ENCODE measurements around the gene TNK2.
A peak's percentile ranks its signal among the peaks of the same experiment; 100 is the strongest.

Gene TNK2

DNA sequence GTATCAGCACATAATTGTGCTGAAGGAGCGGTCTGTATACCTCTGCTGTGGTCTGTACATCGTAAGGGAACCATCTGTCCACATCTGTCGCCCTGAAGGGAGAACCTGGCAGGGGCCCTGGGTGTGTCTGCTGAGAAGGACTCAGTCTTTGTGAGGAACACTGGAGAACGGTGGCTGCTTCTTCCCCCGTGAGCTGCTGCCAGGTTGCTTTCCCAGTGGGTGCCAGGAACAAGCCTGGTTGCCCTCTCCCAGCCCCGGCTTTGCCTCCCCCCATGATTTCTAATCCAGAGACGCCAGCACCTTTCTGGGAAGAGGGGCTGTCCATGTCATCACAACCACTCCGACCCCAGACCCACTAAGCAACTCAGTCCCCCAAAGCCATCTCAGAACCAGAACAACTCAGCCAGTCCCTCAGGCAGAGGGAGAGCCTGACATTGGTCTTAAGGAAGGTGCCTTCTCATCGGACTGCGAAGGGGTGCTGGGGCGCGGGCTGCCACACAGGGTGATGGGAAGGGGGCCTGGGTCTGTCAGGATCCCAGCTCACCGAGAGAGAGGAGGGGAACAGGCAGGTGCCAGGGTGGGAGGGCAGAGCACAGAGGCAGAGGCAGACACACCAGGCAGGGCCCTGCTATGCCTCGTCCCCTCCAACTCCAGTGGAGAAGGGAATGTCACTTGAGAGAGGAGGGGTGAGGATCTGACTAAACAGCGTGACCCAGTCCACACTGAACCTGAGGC lies 8.5 kb downstream of the TNK2 start:
- no peak for DNase-seq (ENCODE audit: low read depth)

DNA sequence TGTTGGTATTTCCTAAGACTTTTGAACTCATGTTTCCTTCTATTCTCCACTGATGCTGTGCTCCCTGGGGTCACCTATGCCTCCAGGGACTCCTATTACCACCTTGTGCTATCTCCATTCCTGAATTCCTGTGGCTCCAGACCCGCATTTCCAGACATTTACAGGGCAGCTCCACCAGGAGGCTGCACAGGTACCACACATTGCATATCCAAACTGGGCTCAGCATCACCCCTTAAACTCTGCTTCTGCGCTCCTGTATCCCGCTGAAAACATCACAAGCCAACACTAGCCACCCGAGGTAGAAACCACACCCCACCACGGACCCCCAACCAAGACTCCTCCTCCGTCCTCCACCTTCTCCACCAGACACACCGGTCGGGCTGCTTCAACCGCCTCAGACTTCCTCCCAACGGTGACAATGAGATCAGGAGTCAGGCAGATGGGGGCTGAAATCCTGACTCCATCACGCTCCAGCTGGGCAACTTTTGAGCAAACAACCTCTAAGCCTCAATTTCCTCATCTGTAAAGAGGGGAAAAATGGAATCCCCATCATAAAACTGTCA lies 10.4 kb downstream of the TNK2 start:
- DNase-seq (ENCODE audit: low read depth): no peak

DNA sequence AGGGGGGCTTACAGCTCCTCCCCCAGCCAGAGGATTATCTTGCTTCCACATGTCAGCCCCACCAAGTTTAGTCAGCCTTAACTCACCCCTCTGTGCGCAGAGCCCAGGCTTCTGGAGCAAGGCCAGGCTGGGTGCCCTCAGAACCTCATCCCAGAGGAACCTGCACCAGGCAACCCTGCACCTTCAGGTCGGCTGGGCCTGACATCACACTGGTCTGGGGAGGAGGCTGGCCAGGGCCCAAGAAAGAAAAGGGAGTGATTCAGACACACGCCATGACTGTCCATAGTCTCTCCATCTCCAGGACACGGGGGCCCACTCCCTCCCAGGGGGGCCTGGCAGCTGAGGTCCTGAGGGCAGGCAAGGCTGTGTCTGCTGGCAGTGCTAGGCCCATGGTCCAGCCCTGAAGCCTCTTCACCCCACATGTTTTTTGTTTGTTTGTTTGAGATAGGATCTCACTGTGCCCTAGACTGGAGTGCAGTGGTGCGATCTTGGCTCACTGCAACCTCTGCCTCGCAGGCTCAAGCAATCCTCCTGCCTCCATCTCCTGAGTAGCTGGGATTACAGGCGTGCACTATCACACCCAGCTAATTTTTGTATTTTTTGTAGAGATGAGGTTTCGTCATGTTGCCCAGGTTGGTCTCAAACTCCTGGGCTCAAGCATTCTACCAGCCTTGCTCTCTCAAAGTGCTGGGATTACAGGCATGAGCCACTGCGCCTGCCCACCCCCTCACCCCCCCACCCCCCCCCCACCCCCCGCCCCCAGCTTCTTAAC lies 11.1 kb downstream of the TNK2 start:
- no peak for DNase-seq (ENCODE audit: low read depth)

DNA sequence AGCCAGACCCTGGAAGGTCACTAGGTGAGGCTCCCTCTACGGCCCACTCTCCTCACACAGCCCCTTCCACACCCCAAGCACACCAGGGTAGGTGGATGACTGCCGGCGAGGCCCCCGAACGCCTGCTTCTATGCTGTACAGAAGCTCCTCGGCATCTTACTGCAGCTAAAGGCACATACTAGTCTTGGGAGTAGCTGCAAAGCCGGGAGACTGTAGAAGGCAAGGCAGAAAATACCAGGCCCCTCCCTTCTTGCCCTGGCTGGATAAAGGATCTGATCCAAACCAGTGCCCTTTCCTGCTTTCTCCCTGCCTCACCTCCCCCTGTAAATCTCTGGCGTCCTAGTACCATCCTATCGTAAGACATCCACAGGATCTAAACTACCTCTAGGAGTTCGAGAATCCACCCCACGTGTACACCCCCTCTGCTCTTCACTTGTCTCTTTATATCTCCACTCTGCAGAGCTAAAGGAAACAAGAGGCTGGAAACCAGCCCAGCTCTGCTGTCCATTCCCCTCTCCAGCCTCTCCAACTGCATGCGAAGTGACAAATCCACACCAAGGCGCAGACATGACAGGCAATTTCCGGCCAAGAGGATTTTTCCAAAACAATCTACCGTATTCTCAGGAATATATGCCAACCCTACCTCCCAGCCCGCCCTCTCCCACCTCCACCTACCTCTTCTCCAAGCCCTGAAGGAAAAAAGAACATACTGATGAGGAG lies 11.8 kb downstream of the TNK2 start:
- no peak for DNase-seq (ENCODE audit: low read depth)

GRCh38 chr3:195895861-195896360 lies 12.4 kb downstream of the TNK2 start:
- DNase-seq (ENCODE audit: low read depth): peak; percentile 47

- DNase-seq (ENCODE audit: low read depth): peak; percentile 31
Measured at GRCh38 chr3:195895078-195895860, 13.1 kb downstream of the TNK2 start.

DNA sequence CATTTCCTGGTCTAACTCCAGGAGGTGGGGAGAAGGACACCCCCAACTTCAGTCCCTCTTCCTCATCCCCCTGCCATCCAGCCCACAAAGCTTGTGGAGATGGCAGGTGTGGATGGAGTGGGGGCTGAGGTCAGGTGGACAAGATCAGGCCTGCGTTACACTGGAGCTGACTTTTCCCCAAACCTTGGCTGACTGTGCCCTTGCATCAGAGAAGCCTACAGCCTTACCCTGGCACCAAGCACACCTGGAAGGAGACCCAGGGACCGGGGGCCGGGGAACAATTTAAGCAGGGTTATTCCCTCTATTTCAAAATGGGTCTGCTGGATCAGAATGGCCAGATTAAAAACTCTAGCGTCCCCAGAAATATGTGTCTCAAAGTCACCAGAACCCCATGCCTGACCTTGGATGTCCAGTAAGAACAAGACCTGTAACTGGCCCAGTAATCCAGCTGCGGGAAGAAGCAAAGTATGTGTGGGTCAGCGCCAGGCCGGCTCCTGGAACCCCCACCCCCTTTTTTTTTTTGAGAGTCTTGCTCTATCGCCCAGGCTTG lies 14.4 kb downstream of the TNK2 start:
- DNase-seq (ENCODE audit: low read depth): no peak

DNA sequence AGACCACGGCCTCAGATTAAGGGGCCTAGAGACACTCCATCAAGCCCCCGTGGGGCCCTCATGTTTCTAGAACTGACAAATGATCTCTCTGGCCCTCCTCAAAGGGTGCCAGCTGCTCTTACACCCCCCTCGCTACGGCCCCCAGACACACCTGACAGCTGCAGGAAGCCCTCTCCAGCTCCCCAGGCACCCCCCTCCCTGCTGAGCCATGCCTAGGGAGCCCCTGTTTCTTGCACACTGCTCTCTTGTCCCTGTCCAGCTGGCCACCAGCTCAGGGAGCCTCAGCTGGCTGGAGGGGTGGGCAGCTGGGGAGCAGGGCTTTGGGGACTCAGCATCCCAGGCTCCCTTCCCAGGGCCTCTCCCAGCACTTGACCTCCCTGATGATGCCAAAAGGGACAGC lies 14.8 kb downstream of the TNK2 start:
- no peak for DNase-seq (ENCODE audit: low read depth)

DNA sequence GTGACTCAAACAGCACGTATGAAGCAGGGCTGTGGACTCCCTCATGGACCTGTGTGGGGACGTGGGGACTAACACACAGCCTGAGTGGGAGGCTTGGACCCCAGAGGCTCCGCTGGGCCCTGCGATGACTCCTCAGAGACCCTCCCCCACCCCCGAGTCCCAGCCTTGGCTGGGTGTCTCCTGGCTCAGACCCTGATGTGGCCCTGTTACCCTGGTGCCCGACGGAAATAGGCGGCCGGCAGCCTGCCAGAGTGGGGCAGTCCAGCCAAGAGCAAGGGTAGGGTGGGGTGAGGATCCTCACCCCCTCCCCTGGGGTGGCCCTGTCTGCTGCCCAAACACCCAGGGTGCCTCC lies 15.3 kb downstream of the TNK2 start:
- no peak for DNase-seq (ENCODE audit: low read depth)

GRCh38 chr3:195892105-195893043 lies 16.0 kb downstream of the TNK2 start:
- DNase-seq (ENCODE audit: low read depth): no peak

DNA sequence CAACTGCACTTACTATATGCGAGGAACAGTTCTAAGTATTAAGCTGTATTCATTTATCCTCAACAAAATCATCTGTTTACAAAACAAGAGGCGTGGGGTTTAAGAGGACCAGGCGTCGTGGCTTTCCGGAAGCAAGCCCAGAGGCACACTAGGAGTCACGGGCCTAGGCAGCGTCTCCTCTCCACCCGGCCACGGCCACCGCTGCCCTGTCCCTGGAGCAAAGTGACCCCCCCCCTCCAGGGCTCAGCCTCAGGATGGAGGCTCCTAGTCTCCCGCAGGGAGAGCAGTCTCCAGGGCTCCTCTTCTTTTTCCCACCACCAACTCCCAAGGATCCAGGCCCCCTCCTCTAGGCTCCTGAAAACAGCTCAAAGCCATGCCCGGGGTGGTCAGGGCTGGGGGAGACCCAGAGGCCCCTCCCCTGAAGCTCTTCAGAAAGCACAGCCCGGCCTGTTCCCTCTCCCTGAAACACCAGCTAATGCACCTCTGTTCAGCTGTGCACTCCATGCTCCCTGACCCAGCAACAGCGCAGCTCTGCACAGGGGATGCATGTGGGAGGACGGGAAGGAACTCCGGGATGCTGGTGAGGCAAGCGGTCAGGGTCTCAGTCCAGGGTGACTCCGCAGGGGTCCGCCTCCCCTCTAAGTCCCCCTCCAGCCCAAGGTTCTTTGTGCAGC lies 16.8 kb downstream of the TNK2 start:
- DNase-seq (ENCODE audit: low read depth): no peak

DNA sequence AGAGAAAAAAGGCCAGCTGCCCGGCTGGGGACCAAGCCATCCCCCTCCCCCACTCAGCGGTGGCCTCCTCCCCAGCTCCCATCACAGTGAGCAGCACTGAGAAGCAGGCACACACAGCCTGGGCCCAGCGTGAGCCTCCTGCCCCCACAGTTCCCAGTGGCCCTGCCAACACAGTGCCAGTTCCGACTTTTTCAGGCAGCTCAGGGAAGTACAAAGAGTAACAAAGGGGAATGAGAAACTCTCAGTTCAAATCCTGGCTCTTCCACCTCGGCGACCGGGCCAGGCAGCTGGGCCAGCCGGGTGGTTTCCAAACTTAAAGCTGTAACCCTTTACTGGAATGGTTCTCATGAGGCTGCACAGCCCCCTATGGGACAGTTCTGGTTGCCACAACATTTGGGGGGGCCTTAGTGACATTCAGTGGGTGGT lies 18.5 kb downstream of the TNK2 start:
- DNase-seq (ENCODE audit: low read depth): no peak

- DNase-seq (ENCODE audit: low read depth): no peak
Measured at GRCh38 chr3:195888981-195889869, 19.1 kb downstream of the TNK2 start.

DNA sequence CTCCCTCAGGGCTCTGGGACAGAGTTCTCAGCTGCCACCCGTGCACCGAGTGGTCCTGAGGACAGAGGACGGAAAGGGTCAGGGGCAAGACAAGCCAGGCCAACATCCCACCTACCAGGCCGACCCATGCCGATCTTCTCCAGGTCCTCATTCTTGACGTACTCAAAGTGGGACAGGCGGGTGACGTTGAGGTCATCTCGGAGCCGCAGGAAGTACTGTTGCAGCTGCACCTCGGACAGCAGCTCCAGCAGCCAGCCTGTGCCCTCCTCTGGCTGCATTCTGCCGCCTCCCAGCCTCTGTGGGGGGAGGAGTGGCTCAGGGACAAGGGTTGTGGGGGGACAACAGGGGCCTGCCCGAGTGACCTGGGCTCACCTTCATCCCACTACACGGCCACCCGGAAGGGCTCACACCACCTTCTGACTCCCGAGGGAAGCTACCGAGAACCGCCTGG lies 20.0 kb downstream of the TNK2 start:
- DNase-seq (ENCODE audit: low read depth): no peak

DNA sequence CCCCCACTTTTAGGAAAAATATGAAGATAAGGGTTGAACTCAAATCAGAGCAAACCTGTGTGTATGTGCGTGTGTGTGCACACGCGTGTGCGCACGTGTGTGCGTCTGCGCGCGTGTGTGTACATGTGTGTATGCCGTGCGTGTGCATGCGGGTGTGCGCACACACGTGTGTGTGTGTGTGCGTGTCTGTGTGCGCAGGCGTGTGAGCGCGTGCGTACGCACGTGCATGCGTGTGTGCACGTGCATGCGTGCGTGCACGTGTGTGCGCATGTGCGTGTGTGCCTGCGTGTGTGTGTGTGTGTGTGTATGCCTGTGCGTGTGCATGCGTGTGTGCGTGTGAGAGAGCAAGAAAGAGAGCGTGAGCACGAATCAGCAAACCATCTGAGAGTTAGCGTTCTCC lies 20.7 kb downstream of the TNK2 start:
- no peak for DNase-seq (ENCODE audit: low read depth)

DNA sequence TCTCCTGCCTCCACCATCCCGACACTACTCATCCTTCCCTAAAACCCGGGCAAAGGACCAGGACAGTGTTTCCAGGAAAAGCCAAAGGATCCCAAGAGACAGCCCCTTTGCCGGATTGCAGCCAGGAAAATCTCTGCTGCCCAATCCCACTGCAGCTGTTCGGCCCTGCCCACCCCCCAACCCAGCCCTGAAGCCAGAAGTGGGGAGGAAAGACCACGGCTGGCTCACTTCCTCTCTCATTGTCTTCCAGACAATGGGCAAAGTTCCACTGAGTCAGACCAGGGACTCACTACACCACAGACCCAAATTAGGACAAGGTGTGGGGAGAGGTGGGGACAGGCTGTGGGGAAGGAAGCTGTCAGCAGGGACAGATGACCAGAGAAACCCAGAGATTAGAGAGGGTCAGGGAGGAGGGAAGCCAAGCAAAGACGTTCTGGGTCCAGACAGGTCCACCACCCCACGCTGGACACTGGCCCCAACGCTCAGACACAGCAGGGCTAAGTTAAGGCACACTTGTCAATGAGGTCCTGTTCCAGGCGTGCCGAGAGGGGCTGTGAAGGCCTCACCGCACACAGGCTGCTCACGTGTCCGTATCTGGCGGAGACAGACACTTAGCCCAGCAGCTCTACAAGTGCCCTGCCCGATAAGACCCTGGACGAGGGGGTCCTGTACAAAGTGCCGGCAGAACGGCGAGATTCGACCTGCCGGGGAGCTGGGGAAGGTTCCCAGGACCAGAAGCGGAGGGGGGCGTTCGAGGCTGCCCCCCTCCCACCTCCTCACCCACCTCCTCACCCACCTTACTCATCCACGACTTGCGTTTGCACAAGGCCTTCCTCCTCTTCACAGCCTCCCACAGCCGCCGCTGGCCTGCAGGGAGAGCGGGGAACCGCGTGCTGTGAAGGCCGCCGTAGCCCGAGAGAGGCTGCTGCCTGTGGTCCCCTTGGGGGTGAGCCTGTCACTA lies 21.9 kb downstream of the TNK2 start:
- DNase-seq (ENCODE audit: low read depth): no peak

All from activated T-helper 9 cell treated with anti-CD3 and anti-CD28 coated beads, Interleukin-2, amount 50 U/mL, for 16 hours (primary cell).